Esophagus muscularis mucosa (tissue), 3 donors: ENCODE results near the gene SRRM2.

ENCODE experiments used
- CTCF ChIP-seq, 3 experiments: fragments of 200-600 bp in 2 of 3; fragments of 450-650 bp in 1 of 3; sonication (generic) in 2 of 3; IDR thresholded peaks; one replicate each; pipeline ENCODE4 v1.5.1; 2017 to 2019; ENCODE audit warnings: antibody characterized with exemption in 3 of 3, mild to moderate bottlenecking in 2 of 3, moderate library complexity in 1 of 3
- POLR2A ChIP-seq: fragments of 450-650 bp; IDR thresholded peaks from one replicate; pipeline ENCODE4 v1.6.1; 2017; ENCODE audit warnings: antibody characterized with exemption, moderate library complexity, mild to moderate bottlenecking, low read depth

- TF ChIP-seq CTCF (IDR thresholded peaks at IDR 0.05), result no peak
- no peak for TF ChIP-seq POLR2A
These were observed 17.9 kb downstream of the SRRM2 start for GRCh38 chr16:2770057-2770951.
